MCF 10A (cell line): ENCODE measurements around the gene HNRNPDL. TPM values are rescaled to one million over a fixed set of nuclear protein-coding genes. Genes with fewer than 3 reads are reported as not detected.

Experiments used
- BruUV-seq: library from RNA; stranded (reverse); fragments of 400-500 nt; replicated peaks from 2 replicates; lab custom pipeline; 2021; lab: Mats Ljungman, UMichigan
- CTCF ChIA-PET: fragments of 300-600 bp; sonication (Branson Sonifier 250); formaldehyde crosslinking; extraction: SDS; loops from one replicate; lab custom pipeline; 2021; ENCODE audit warnings: antibody characterized with exemption, inconsistent platforms; lab: Yijun Ruan, JAX
- POLR2A ChIA-PET: fragments of 300-600, 350-650 bp; sonication (Branson Sonifier 250); formaldehyde crosslinking; extraction: SDS; loops from one replicate; lab custom pipeline; 2020; ENCODE audit warnings: antibody characterized with exemption, inconsistent platforms; lab: Yijun Ruan, JAX
- DNase-seq: peaks from one replicate; pipeline ENCODE4 v3.0.0-alpha.2; 2018; ENCODE audit not compliant: unreplicated experiment
- H3K27ac Mint-ChIP-seq: one replicate; pipeline ENCODE4 v1.8.0; 2022; ENCODE audit warnings: mild to moderate bottlenecking, low read depth, mixed read lengths; ENCODE audit not compliant: unreplicated experiment
- H3K27me3 Mint-ChIP-seq: one replicate; pipeline ENCODE4 v1.8.0; 2022; ENCODE audit warnings: mixed read lengths; ENCODE audit not compliant: insufficient read depth, unreplicated experiment
- H3K36me3 Mint-ChIP-seq: one replicate; pipeline ENCODE4 v1.8.0; 2022; ENCODE audit warnings: mild to moderate bottlenecking, moderate library complexity, mixed read lengths; ENCODE audit not compliant: insufficient read depth, unreplicated experiment
- H3K4me1 Mint-ChIP-seq: one replicate; pipeline ENCODE4 v1.8.0; 2022; ENCODE audit warnings: mixed read lengths; ENCODE audit not compliant: insufficient read depth, unreplicated experiment
- H3K4me3 Mint-ChIP-seq: one replicate; pipeline ENCODE4 v1.8.0; 2022; ENCODE audit warnings: mild to moderate bottlenecking, moderate library complexity, mixed read lengths; ENCODE audit not compliant: unreplicated experiment
- H3K9me3 Mint-ChIP-seq: one replicate; pipeline ENCODE4 v1.8.0; 2022; ENCODE audit warnings: mixed read lengths; ENCODE audit not compliant: unreplicated experiment
- CTCF ChIP-seq: fragments of 200-600 bp; IDR thresholded peaks from one replicate; pipeline ENCODE4 v1.8.0; 2022; ENCODE audit warnings: antibody characterized with exemption, mild to moderate bottlenecking; ENCODE audit not compliant: unreplicated experiment
- intact Hi-C: fragments of 100-400 bp; cut with micrococcal nuclease; formaldehyde crosslinking; loops from 2 replicates; pipeline ENCODE4 v1.14.1; 2022
- total RNA-seq: library from RNA; stranded (reverse); gene quantifications from 2 replicates; pipeline ENCODE4 v1.2.3, GENCODE V29; 2022

Gene HNRNPDL
- total RNA-seq, 1 experiment from 2014 or later = 222 TPM

- CTCF ChIA-PET = interaction anchor here (0.5 to 1.6 kb wide), 6 partner anchors 16 to 436 kb away, joined by 3 to 6 read pairs (median 4); no protein-coding TSS in a partner anchor
- POLR2A ChIA-PET = interaction anchor here (0.6 to 0.7 kb wide), 2 partner anchors 97 to 236 kb away, joined by 3 read pairs; no protein-coding TSS in a partner anchor
- BruUV-seq = no TSS peak
Measured at GRCh38 chr4:82463221-82463620, 33.0 kb upstream of the HNRNPDL start.

GRCh38 chr4:82462415-82462831, 32.2 kb upstream of the HNRNPDL start:
- no TSS peak for BruUV-seq

More at GRCh38 chr4:82463221-82463620, 33.0 kb upstream of the HNRNPDL start:
- peak overlapping the region; percentile 27 for H3K27ac Mint-ChIP-seq
- TF ChIP-seq CTCF = no peak
- H3K9me3 Mint-ChIP-seq = no peaks in the 10 kb centered on the region
- peaks cover 6% of the 10 kb centered on the region for H3K4me1 Mint-ChIP-seq
- H3K36me3 Mint-ChIP-seq = peaks cover 30% of the 10 kb centered on the region
- no peak for DNase-seq
- no peaks in the 10 kb centered on the region for H3K27me3 Mint-ChIP-seq
- H3K4me3 Mint-ChIP-seq = no peak overlapping the region
- intact Hi-C loops = loop anchor here (5.0 to 10.0 kb wide), 3 partner anchors 259 to 822 kb away; partner anchors contain the start of genes COQ2 and LIN54

GRCh38 chr4:82461710-82462109, 31.4 kb upstream of the HNRNPDL start:
- Mint-ChIP-seq H3K4me1 (peaks cover 6% of the 10 kb centered on the region), H3K36me3 (peaks cover 36% of the 10 kb centered on the region), H3K27ac (peak overlapping the region; percentile 57), H3K27me3 (no peaks in the 10 kb centered on the region), H3K4me3 (no peak overlapping the region), H3K9me3 (no peaks in the 10 kb centered on the region)
- ChIA-PET CTCF (interaction anchor here (0.5 to 1.7 kb wide), 8 partner anchors 9 to 424 kb away, joined by 3 to 8 read pairs (median 4); partner anchors contain the start of gene SCD5), POLR2A (interaction anchor here (0.6 to 1.8 kb wide), 4 partner anchors 24 to 438 kb away, joined by 3 to 6 read pairs (median 3); no protein-coding TSS in a partner anchor)
- intact Hi-C loops = loop anchor here (1.0 to 10.0 kb wide), 5 partner anchors 261 to 823 kb away; partner anchors contain the start of genes COQ2 and LIN54
- no peak for TF ChIP-seq CTCF
- BruUV-seq = no TSS peak
- no peak for DNase-seq

More at GRCh38 chr4:82462415-82462831, 32.2 kb upstream of the HNRNPDL start:
- H3K27ac Mint-ChIP-seq = no peak overlapping the region
- POLR2A ChIA-PET = interaction anchor here (0.6 to 1.8 kb wide), 3 partner anchors 25 to 98 kb away, joined by 3 to 6 read pairs (median 3); no protein-coding TSS in a partner anchor
- H3K4me3 Mint-ChIP-seq = no peak overlapping the region
- intact Hi-C loops = loop anchor here (1.0 to 10.0 kb wide), 5 partner anchors 260 to 822 kb away; partner anchors contain the start of genes COQ2 and LIN54
- CTCF ChIA-PET = interaction anchor here (0.5 to 1.7 kb wide), 4 partner anchors 136 to 437 kb away, joined by 3 to 7 read pairs (median 3); partner anchors contain the start of gene SCD5
- peaks cover 6% of the 10 kb centered on the region for H3K4me1 Mint-ChIP-seq
- H3K27me3 Mint-ChIP-seq = no peaks in the 10 kb centered on the region
- TF ChIP-seq CTCF = peak; percentile 86
- peaks cover 30% of the 10 kb centered on the region for H3K36me3 Mint-ChIP-seq
- no peaks in the 10 kb centered on the region for H3K9me3 Mint-ChIP-seq
- DNase-seq = peak; percentile 90

- intact Hi-C loops = no loop called here
- H3K36me3 Mint-ChIP-seq = peaks cover 50% of the 10 kb centered on the region
- ChIA-PET CTCF (interaction anchor here (1.1 kb wide), 1 partner anchor 341 kb away, joined by 3 read pairs; no protein-coding TSS in a partner anchor), POLR2A (interaction anchor here (0.6 kb wide), 1 partner anchor 13 kb away, joined by 3 read pairs; no protein-coding TSS in a partner anchor)
- peak overlapping the region; percentile 42 for H3K27ac Mint-ChIP-seq
- H3K9me3 Mint-ChIP-seq = no peaks in the 10 kb centered on the region
- peaks cover 6% of the 10 kb centered on the region for H3K4me1 Mint-ChIP-seq
- no peak for TF ChIP-seq CTCF
- DNase-seq = no peak
- no peak overlapping the region for H3K4me3 Mint-ChIP-seq
- H3K27me3 Mint-ChIP-seq = no peaks in the 10 kb centered on the region
- BruUV-seq = no TSS peak
Measured at GRCh38 chr4:82458729-82459128, 28.5 kb upstream of the HNRNPDL start.
